ENCODE results near the gene FAM13B.

FAM13B gene

GRCh38 chr5:137888466-137888862, 144.4 kb downstream of the FAM13B start:
- Mint-ChIP-seq H3K4me3 (peak overlapping the region; percentile 81), H3K4me1 (ENCODE audit: low read depth) (peaks cover 20% of the 10 kb centered on the region), H3K27me3 (no peaks in the 10 kb centered on the region), H3K36me3 (ENCODE audit: low read depth) (no peaks in the 10 kb centered on the region), H3K27ac (peak overlapping the region; percentile 88), H3K9me3 (no peaks in the 10 kb centered on the region)
- intact Hi-C loops (cut with micrococcal nuclease): no loop called here
